ENCODE data around the gene CPLANE2. TPM values are rescaled to one million over a fixed set of nuclear protein-coding genes. Genes with fewer than 3 reads are reported as not detected.
"Not testable (repeated sequence)": the region's sequence is repeated elsewhere in the genome, so short reads cannot be mapped to it uniquely, and the experiment has no call there.

The CPLANE2 gene
- polyA plus RNA-seq, 1 donor from 2014 or later = 2.2 TPM

GRCh38 chr1:16203550-16203949 lies 33.4 kb downstream of the CPLANE2 start:
- H3K27me3 Mint-ChIP-seq = no peaks in the 10 kb centered on the region
- H3K27ac Mint-ChIP-seq = peak overlapping the region in 1 of 3 donors; percentile 7
- H3K9me3 Mint-ChIP-seq = no peaks in the 10 kb centered on the region
- no peak overlapping the region for H3K4me3 Mint-ChIP-seq
- H3K36me3 Mint-ChIP-seq = no peaks in the 10 kb centered on the region
- peaks cover 0 to 10% (median 9%) of the 10 kb centered on the region in 3 donors for H3K4me1 Mint-ChIP-seq

GRCh38 chr1:16202281-16203210 lies 34.4 kb downstream of the CPLANE2 start:
- H3K9me3 Mint-ChIP-seq = no peaks in the 10 kb centered on the region
- H3K4me1 Mint-ChIP-seq = peaks cover 0 to 10% (median 9%) of the 10 kb centered on the region in 3 donors
- H3K27ac Mint-ChIP-seq = no peak overlapping the region
- peaks cover under 1% of the 10 kb centered on the region for H3K36me3 Mint-ChIP-seq
- H3K27me3 Mint-ChIP-seq = no peaks in the 10 kb centered on the region
- no peak overlapping the region for H3K4me3 Mint-ChIP-seq

- no peak overlapping the region for H3K4me3 Mint-ChIP-seq
- H3K9me3 Mint-ChIP-seq = no peaks in the 10 kb centered on the region
- peaks cover 0 to 7% (median 5%) of the 10 kb centered on the region in 3 donors for H3K4me1 Mint-ChIP-seq
- H3K27me3 Mint-ChIP-seq = no peaks in the 10 kb centered on the region
- H3K27ac Mint-ChIP-seq = peak overlapping the region in 1 of 3 donors; percentile 83
- peaks cover 4% of the 10 kb centered on the region for H3K36me3 Mint-ChIP-seq
Observed at GRCh38 chr1:16199700-16200099, 37.3 kb downstream of the CPLANE2 start.

- no peaks in the 10 kb centered on the region for H3K27me3 Mint-ChIP-seq
- H3K27ac Mint-ChIP-seq = no peak overlapping the region
- H3K4me3 Mint-ChIP-seq = no peak overlapping the region
- no peaks in the 10 kb centered on the region for H3K9me3 Mint-ChIP-seq
- H3K36me3 Mint-ChIP-seq = peaks cover 4% of the 10 kb centered on the region
- H3K4me1 Mint-ChIP-seq = peaks cover 0 to 7% (median 5%) of the 10 kb centered on the region in 3 donors
Observed at GRCh38 chr1:16199157-16199501, 37.9 kb downstream of the CPLANE2 start.

- H3K36me3 Mint-ChIP-seq = peaks cover 4% of the 10 kb centered on the region
- no peak overlapping the region for H3K4me3 Mint-ChIP-seq
- no peak overlapping the region for H3K27ac Mint-ChIP-seq
- peaks cover 0 to 6% (median 4%) of the 10 kb centered on the region in 3 donors for H3K4me1 Mint-ChIP-seq
- H3K9me3 Mint-ChIP-seq = no peaks in the 10 kb centered on the region
- no peaks in the 10 kb centered on the region for H3K27me3 Mint-ChIP-seq
Observed at GRCh38 chr1:16198444-16199156, 38.4 kb downstream of the CPLANE2 start.

GRCh38 chr1:16196874-16197273 lies 40.1 kb downstream of the CPLANE2 start:
- Mint-ChIP-seq H3K36me3 (peaks cover 4% of the 10 kb centered on the region), H3K27me3 (no peaks in the 10 kb centered on the region), H3K27ac (no peak overlapping the region), H3K9me3 (no peaks in the 10 kb centered on the region), H3K4me1 (peaks cover 0 to 3% (median 0%) of the 10 kb centered on the region in 3 donors), H3K4me3 (no peak overlapping the region)

- not testable (repeated sequence) for H3K27me3 Mint-ChIP-seq, H3K36me3 Mint-ChIP-seq, H3K27ac Mint-ChIP-seq, H3K4me3 Mint-ChIP-seq, H3K9me3 Mint-ChIP-seq, H3K4me1 Mint-ChIP-seq
Observed at GRCh38 chr1:16196139-16196538, 40.8 kb downstream of the CPLANE2 start.

GRCh38 chr1:16195518-16195905 lies 41.5 kb downstream of the CPLANE2 start:
- H3K27ac Mint-ChIP-seq = no peak overlapping the region
- peaks cover 4% of the 10 kb centered on the region for H3K36me3 Mint-ChIP-seq
- H3K4me1 Mint-ChIP-seq = peaks cover 0 to 3% (median 0%) of the 10 kb centered on the region in 3 donors

GRCh38 chr1:16191916-16192546 lies 45.0 kb downstream of the CPLANE2 start:
- Mint-ChIP-seq H3K27me3 (peaks cover 9% of the 10 kb centered on the region), H3K9me3 (no peaks in the 10 kb centered on the region), H3K27ac (no peak overlapping the region), H3K4me3 (no peak overlapping the region), H3K4me1 (no peaks in the 10 kb centered on the region), H3K36me3 (no peaks in the 10 kb centered on the region)

More at GRCh38 chr1:16195518-16195905, 41.5 kb downstream of the CPLANE2 start:
- Mint-ChIP-seq H3K9me3 (no peaks in the 10 kb centered on the region), H3K27me3 (peaks cover 3% of the 10 kb centered on the region), H3K4me3 (no peak overlapping the region)

- H3K9me3 Mint-ChIP-seq = no peaks in the 10 kb centered on the region
- H3K27me3 Mint-ChIP-seq = peaks cover 9% of the 10 kb centered on the region
- no peaks in the 10 kb centered on the region for H3K36me3 Mint-ChIP-seq
- H3K4me3 Mint-ChIP-seq = no peak overlapping the region
- H3K4me1 Mint-ChIP-seq = no peaks in the 10 kb centered on the region
- H3K27ac Mint-ChIP-seq = no peak overlapping the region
Observed at GRCh38 chr1:16191309-16191708, 45.7 kb downstream of the CPLANE2 start.

- Mint-ChIP-seq H3K4me3 (no peak overlapping the region), H3K4me1 (no peaks in the 10 kb centered on the region), H3K27me3 (peaks cover 9% of the 10 kb centered on the region), H3K36me3 (no peaks in the 10 kb centered on the region), H3K27ac (peak overlapping the region in 1 of 3 donors; percentile 43), H3K9me3 (no peaks in the 10 kb centered on the region)
Observed at GRCh38 chr1:16189921-16190621, 46.9 kb downstream of the CPLANE2 start.

GRCh38 chr1:16189003-16189402 lies 48.0 kb downstream of the CPLANE2 start:
- Mint-ChIP-seq H3K4me3 (no peak overlapping the region), H3K27ac (no peak overlapping the region), H3K27me3 (peaks cover 9% of the 10 kb centered on the region), H3K36me3 (no peaks in the 10 kb centered on the region), H3K9me3 (no peaks in the 10 kb centered on the region), H3K4me1 (no peaks in the 10 kb centered on the region)

- Mint-ChIP-seq H3K36me3 (no peaks in the 10 kb centered on the region), H3K27me3 (peaks cover 9% of the 10 kb centered on the region), H3K4me3 (no peak overlapping the region), H3K9me3 (no peaks in the 10 kb centered on the region), H3K27ac (peak overlapping the region in 1 of 3 donors; percentile 73), H3K4me1 (no peaks in the 10 kb centered on the region)
Observed at GRCh38 chr1:16187748-16188401, 49.1 kb downstream of the CPLANE2 start.

GRCh38 chr1:16186655-16187235 lies 50.2 kb downstream of the CPLANE2 start:
- Mint-ChIP-seq H3K36me3 (no peaks in the 10 kb centered on the region), H3K9me3 (no peaks in the 10 kb centered on the region), H3K4me3 (no peak overlapping the region), H3K27me3 (peaks cover 9% of the 10 kb centered on the region), H3K27ac (no peak overlapping the region), H3K4me1 (no peaks in the 10 kb centered on the region)
